HepG2 (cell line): ENCODE results near the gene TMEM41B. TPM values are rescaled to one million over a fixed set of nuclear protein-coding genes. Genes with fewer than 3 reads are reported as not detected.

Experiments
- ATAC-seq: fragments of 200-7000 bp; cut with Tn5 transposase; 3 replicates; pipeline ENCODE4 v1.9.1; 2020; ENCODE audit warnings: mild to moderate bottlenecking, moderate library complexity
- BruUV-seq: library from RNA; stranded (reverse); fragments of 400-500 nt; replicated peaks from 2 replicates; lab custom pipeline; 2021; lab: Mats Ljungman, UMichigan
- CTCF ChIA-PET: fragments of 300-600 bp; formaldehyde crosslinking; extraction: SDS; loops from one replicate; lab custom pipeline; 2021; ENCODE audit warnings: low total read pairs, inconsistent platforms, low intra/inter-chr PET ratio; lab: Yijun Ruan, JAX
- POLR2A ChIA-PET: fragments of 350-600 bp; sonication (Branson Sonifier 250); formaldehyde crosslinking; loops from one replicate; lab custom pipeline; 2020; ENCODE audit warnings: antibody characterized with exemption, inconsistent platforms; lab: Yijun Ruan, JAX
- DNase-seq: peaks from one replicate; pipeline ENCODE4 v3.0.0-alpha.2; 2015; ENCODE audit warnings: low spot score
- FAIRE-seq: peaks from 3 replicates; lab custom pipeline; 2011; peaks lifted over from hg19 to GRCh38; lab: Jason Lieb, UNC
- H2AFZ ChIP-seq: one replicate; pipeline ENCODE4 v1.6.1; 2011; ENCODE audit warnings: low read length, inconsistent platforms
- H3K27ac ChIP-seq: fragments of 300-600 bp; 3 replicates; pipeline ENCODE4 v1.8.0; 2011; ENCODE audit warnings: mixed run types, mild to moderate bottlenecking, mixed read lengths, low read length, inconsistent platforms; ENCODE audit not compliant: insufficient read depth; ENCODE audit errors: extremely low read length
- H3K27me3 ChIP-seq, 2 experiments: fragments of 200-600 bp in 1 of 2; 2 replicates in 1 of 2; 3 replicates in 1 of 2; pipeline versions ENCODE4 v1.6.0 to v1.8.0; 2011; ENCODE audit warnings: low read length in 2 of 2, mild to moderate bottlenecking in 2 of 2, moderate library complexity in 2 of 2, inconsistent platforms in 1 of 2; ENCODE audit not compliant: insufficient read depth in 2 of 2, control insufficient read depth in 1 of 2
- H3K36me3 ChIP-seq, 2 experiments: fragments of 200-600 bp in 1 of 2; replicated peaks in 1 of 2; 2 replicates in 1 of 2; 3 replicates in 1 of 2; pipeline versions ENCODE4 v1.5.1 to v1.8.0; 2011; ENCODE audit warnings: low read length in 2 of 2, inconsistent platforms in 1 of 2; ENCODE audit not compliant: insufficient read depth in 2 of 2, control insufficient read depth in 1 of 2
- H3K4me1 ChIP-seq: 2 replicates; pipeline ENCODE4 v1.5.1; 2012; ENCODE audit warnings: low read length, inconsistent platforms; ENCODE audit not compliant: insufficient read depth
- H3K4me2 ChIP-seq: 2 replicates; pipeline ENCODE4 v1.6.0; 2011; ENCODE audit warnings: low read depth, low read length, inconsistent platforms
- H3K4me3 ChIP-seq, 3 experiments: fragments of 200-600 bp in 1 of 3; sonication (generic), shearing (Covaris generic) in 1 of 3; replicated peaks in 1 of 3; 2 replicates each; pipeline ENCODE4 v1.5.1; 2011 to 2016; ENCODE audit warnings: low read length in 3 of 3, inconsistent platforms in 2 of 3, low read depth in 2 of 3, mild to moderate bottlenecking in 2 of 3, control low read depth in 1 of 3, mixed read lengths in 1 of 3; ENCODE audit not compliant: insufficient read depth in 1 of 3
- H3K79me2 ChIP-seq: one replicate; pipeline ENCODE4 v1.6.1; 2011; ENCODE audit warnings: low read length, inconsistent platforms; ENCODE audit not compliant: insufficient read depth
- H3K9ac ChIP-seq: 2 replicates; pipeline ENCODE4 v1.6.0; 2011; ENCODE audit warnings: mild to moderate bottlenecking, low read depth, low read length, inconsistent platforms; ENCODE audit not compliant: insufficient read depth
- H3K9me3 ChIP-seq: 2 replicates; pipeline ENCODE4 v1.5.1; 2012; ENCODE audit warnings: mild to moderate bottlenecking, low read length
- H4K20me1 ChIP-seq: 2 replicates; pipeline ENCODE4 v1.6.0; 2011; ENCODE audit warnings: inconsistent platforms, mild to moderate bottlenecking, low read length, moderate library complexity; ENCODE audit not compliant: insufficient read depth
- CBFB ChIP-seq: sonication (generic); formaldehyde crosslinking; IDR thresholded peaks from 2 replicates; pipeline ENCODE4 v1.4.0; 2020; ENCODE audit warnings: missing genetic modification reagents
- DNMT3B ChIP-seq: conservative IDR thresholded peaks from 2 replicates; pipeline ENCODE4 v1.6.1; 2016; ENCODE audit warnings: missing biosample characterization, control low read depth
- DZIP1 ChIP-seq: sonication (generic); formaldehyde crosslinking; IDR thresholded peaks from 2 replicates; pipeline ENCODE4 v1.5.0; 2020; ENCODE audit warnings: mild to moderate bottlenecking, missing genetic modification reagents
- MEF2D ChIP-seq: sonication (generic); formaldehyde crosslinking; IDR thresholded peaks from 2 replicates; pipeline ENCODE4 v1.5.1; 2020; ENCODE audit warnings: mild to moderate bottlenecking, missing genetic modification reagents
- NCOA5 ChIP-seq: sonication (generic); formaldehyde crosslinking; IDR thresholded peaks from 2 replicates; pipeline ENCODE4 v1.4.0; 2020; ENCODE audit warnings: missing genetic modification reagents
- REPIN1 ChIP-seq: sonication (generic); formaldehyde crosslinking; IDR thresholded peaks from 2 replicates; pipeline ENCODE4 v1.8.0; 2022; ENCODE audit warnings: missing genetic modification reagents, low read depth, mild to moderate bottlenecking, borderline replicate concordance
- RXRA ChIP-seq: sonication (generic); formaldehyde crosslinking; IDR thresholded peaks from 2 replicates; pipeline ENCODE4 v1.5.1; 2020; ENCODE audit warnings: missing genetic modification reagents
- SUZ12 ChIP-seq: fragments of 150-350 bp; IDR thresholded peaks from 2 replicates; pipeline ENCODE4 v1.6.1; 2014; ENCODE audit warnings: low read depth, low read length
- TCF12 ChIP-seq, 2 experiments: fragments of 450-650 bp in 1 of 2; sonication (generic) in 1 of 2; formaldehyde crosslinking in 1 of 2; IDR thresholded peaks; 2 replicates each; pipeline versions ENCODE4 v1.6.1 to v1.8.0; 2017 to 2022; ENCODE audit warnings: antibody characterized with exemption in 1 of 2, mild to moderate bottlenecking in 1 of 2, missing genetic modification reagents in 1 of 2, moderate library complexity in 1 of 2
- TFAP4 ChIP-seq: sonication (generic); IDR thresholded peaks from 2 replicates; pipeline ENCODE4 v1.6.1; 2016; ENCODE audit warnings: low read depth, borderline replicate concordance
- TOE1 ChIP-seq: sonication (generic); formaldehyde crosslinking; IDR thresholded peaks from 2 replicates; pipeline ENCODE4 v1.4.0; 2020; ENCODE audit warnings: mild to moderate bottlenecking, missing genetic modification reagents
- ZNF569 ChIP-seq: sonication (generic); formaldehyde crosslinking; IDR thresholded peaks from 2 replicates; pipeline ENCODE4 v1.5.0; 2020; ENCODE audit warnings: mild to moderate bottlenecking, missing genetic modification reagents, moderate library complexity, borderline replicate concordance
- ZNF709 ChIP-seq: sonication (generic); formaldehyde crosslinking; IDR thresholded peaks from 2 replicates; pipeline ENCODE4 v1.5.0; 2020; ENCODE audit warnings: mild to moderate bottlenecking, missing genetic modification reagents
- ZNF772 ChIP-seq: sonication (generic); formaldehyde crosslinking; IDR thresholded peaks from 2 replicates; pipeline ENCODE4 v1.5.0; 2020; ENCODE audit warnings: mild to moderate bottlenecking, missing genetic modification reagents
- ZSCAN25 ChIP-seq: sonication (generic); formaldehyde crosslinking; IDR thresholded peaks from 2 replicates; pipeline ENCODE4 v1.8.0; 2022; ENCODE audit warnings: mild to moderate bottlenecking, missing genetic modification reagents
- ZSCAN30 ChIP-seq: sonication (generic); formaldehyde crosslinking; IDR thresholded peaks from 2 replicates; pipeline ENCODE4 v1.5.0; 2020; ENCODE audit warnings: mild to moderate bottlenecking, missing genetic modification reagents
- WGBS: methylation state at CpG from one replicate; pipeline ENCODE4 v1.1.6; 2017; ENCODE audit warnings: low lambda C conversion rate; 5-methylcytosine and 5-hydroxymethylcytosine counted together
- in situ Hi-C: cut with HindIII; loops from 2 replicates; pipeline ENCODE4 v1.10.0; 2017; ENCODE audit warnings: low pct_unique_long_range_greater_than_20kb; ENCODE audit not compliant: extremely low pct_ligation_motif_present
- intact Hi-C: fragments of 100-400 bp; cut with micrococcal nuclease; formaldehyde crosslinking; loops from one replicate; pipeline ENCODE4 v1.10.0; 2022; ENCODE audit not compliant: unreplicated experiment
- polyA plus RNA-seq, 8 experiments: library from polyadenylated mRNA; depleted of rRNA in 3 of 8; stranded (reverse) in 7 of 8; unstranded in 1 of 8; fragments of >200 nt; fragmentation: Illumina TruSeq in 4 of 8; extraction: Trizol in 4 of 8; gene quantifications; 2 replicates each; pipeline versions ENCODE4 v1.2.1 to v1.2.3, GENCODE V29; 2011 to 2016; ENCODE audit warnings: low read depth in 4 of 8, missing spikeins in 1 of 8, mixed read lengths in 1 of 8; ENCODE audit not compliant: insufficient read depth in 1 of 8
- total RNA-seq, 5 experiments: library from RNA; depleted of rRNA; stranded (reverse); fragments of >200 nt; fragmentation: Illumina TruSeq; extraction: Trizol; gene quantifications; 2 replicates each; pipeline ENCODE4 v1.2.3, GENCODE V29; 2016; ENCODE audit warnings: low read depth in 1 of 5
- TF ChIP-seq, protein P1 (sequence below): sonication (generic); formaldehyde crosslinking; conservative IDR thresholded peaks from 2 replicates; pipeline ENCODE4 v1.4.0; 2020; ENCODE audit warnings: missing genetic modification reagents
- TF ChIP-seq, protein P2 (sequence below): sonication (generic); formaldehyde crosslinking; IDR thresholded peaks from 2 replicates; pipeline ENCODE4 v1.8.1; 2023; ENCODE audit warnings: mild to moderate bottlenecking, inconsistent platforms, moderate library complexity, missing genetic modification reagents, borderline replicate concordance

Gene TMEM41B
- total and polyA plus RNA-seq, 2 of the 13 experiments (the other 11 are each of a cell fraction or from before 2014, with no cell fraction given) = 36.8 to 48.1 TPM

GRCh38 chr11:9313648-9314290 is 624 bp downstream of the TMEM41B start:
- ATAC-seq (peak; percentile 16), FAIRE-seq (no peak), DNase-seq (no peak)
- 1% methylated on average over 24 of the region's 27 CpGs for WGBS
- ChIA-PET CTCF (no interaction called here), POLR2A (interaction anchor here (0.5 to 2.2 kb wide), 9 partner anchors 17 to 1227 kb away, joined by 3 to 13 read pairs (median 5); partner anchors contain the start of genes DENND5A, IPO7 and ZNF143)
- H3K4me2 ChIP-seq = peak overlapping the region; percentile 73
- H4K20me1 ChIP-seq = peaks cover 15% of the 10 kb centered on the region
- H3K27me3 ChIP-seq = no peaks in the 10 kb centered on the region; a peak in 2 of 5 replicates
- H3K4me3 ChIP-seq = peak overlapping the region; percentile 93 to 99 (median 95)
- H3K9me3 ChIP-seq = no peaks in the 10 kb centered on the region
- H2AFZ ChIP-seq = no peak overlapping the region
- 0 out of 5 replicates have a peak, but pooled peaks cover 0 to 3% of the 10 kb centered on the region in 2 experiments for H3K36me3 ChIP-seq
- H3K9ac ChIP-seq = peak overlapping the region; percentile 94
- in situ Hi-C loops (no loop called here), intact Hi-C loops (loop anchor here (1.0 to 5.0 kb wide), 2 partner anchors 46 to 72 kb away; partner anchors contain the start of gene DENND5A)
- H3K79me2 ChIP-seq = peaks cover 53% of the 10 kb centered on the region
- peak overlapping the region; percentile 94 for H3K27ac ChIP-seq
- BruUV-seq = TSS peak; percentile 66
- peaks cover 44% of the 10 kb centered on the region for H3K4me1 ChIP-seq
- TF ChIP-seq DZIP1 (CRISPR knock-in tag) = no peak
- TF ChIP-seq CBFB (CRISPR knock-in tag) = no peak
- TF ChIP-seq ZSCAN25 = peak; percentile 44; the same call in 1 of the 2 replicates
- TF ChIP-seq, protein P1, sequence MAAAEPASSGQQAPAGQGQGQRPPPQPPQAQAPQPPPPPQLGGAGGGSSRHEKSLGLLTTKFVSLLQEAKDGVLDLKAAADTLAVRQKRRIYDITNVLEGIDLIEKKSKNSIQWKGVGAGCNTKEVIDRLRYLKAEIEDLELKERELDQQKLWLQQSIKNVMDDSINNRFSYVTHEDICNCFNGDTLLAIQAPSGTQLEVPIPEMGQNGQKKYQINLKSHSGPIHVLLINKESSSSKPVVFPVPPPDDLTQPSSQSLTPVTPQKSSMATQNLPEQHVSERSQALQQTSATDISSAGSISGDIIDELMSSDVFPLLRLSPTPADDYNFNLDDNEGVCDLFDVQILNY (CRISPR knock-in tag) = no peak
- no peak for TF ChIP-seq TCF12 (IDR thresholded peaks at IDR 0.05)
- no peak for TF ChIP-seq TCF12 (CRISPR knock-in tag; IDR thresholded peaks at IDR 0.05)
- TF ChIP-seq ZNF772 (CRISPR knock-in tag) = peak; percentile 21; the same call in 1 of the 2 replicates
- no peak for TF ChIP-seq REPIN1
- no peak for TF ChIP-seq NCOA5
- TF ChIP-seq TFAP4 = no peak
- no peak for TF ChIP-seq DNMT3B (CRISPR knock-in tag)
- TF ChIP-seq SUZ12 = no peak
- no peak for TF ChIP-seq ZNF709
- no peak for TF ChIP-seq ZSCAN30 (CRISPR knock-in tag)
- TF ChIP-seq ZNF569 (CRISPR knock-in tag) = no peak
- no peak for TF ChIP-seq MEF2D
- TF ChIP-seq TOE1 (CRISPR knock-in tag) = no peak
- no peak for TF ChIP-seq RXRA (CRISPR knock-in tag)
- TF ChIP-seq, protein P2, sequence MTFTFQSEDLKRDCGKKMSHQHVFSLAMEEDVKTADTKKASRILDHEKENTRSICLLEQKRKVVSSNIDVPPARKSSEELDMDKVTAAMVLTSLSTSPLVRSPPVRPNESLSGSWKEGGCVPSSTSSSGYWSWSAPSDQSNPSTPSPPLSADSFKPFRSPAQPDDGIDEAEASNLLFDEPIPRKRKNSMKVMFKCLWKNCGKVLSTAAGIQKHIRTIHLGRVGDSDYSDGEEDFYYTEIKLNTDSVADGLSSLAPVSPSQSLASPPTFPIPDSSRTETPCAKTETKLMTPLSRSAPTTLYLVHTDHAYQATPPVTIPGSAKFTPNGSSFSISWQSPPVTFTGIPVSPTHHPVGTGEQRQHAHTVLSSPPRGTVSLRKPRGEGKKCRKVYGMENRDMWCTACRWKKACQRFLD = no peak
